PC-3 (cell line): Measurements from ENCODE around the gene STX12.

ENCODE experiments used
- CTCF ChIP-seq: fragments of 300-600 bp; sonication (generic); conservative IDR thresholded peaks from 2 replicates; pipeline ENCODE4 v1.5.1; 2017; ENCODE audit warnings: antibody characterized with exemption, low read depth, mild to moderate bottlenecking, low read length
- EZH2 ChIP-seq: fragments of 300-600 bp; sonication (generic); IDR thresholded peaks from one replicate; pipeline ENCODE4 v1.6.1; 2017; ENCODE audit warnings: antibody characterized with exemption, mild to moderate bottlenecking, low read length; ENCODE audit not compliant: unreplicated experiment

DNA sequence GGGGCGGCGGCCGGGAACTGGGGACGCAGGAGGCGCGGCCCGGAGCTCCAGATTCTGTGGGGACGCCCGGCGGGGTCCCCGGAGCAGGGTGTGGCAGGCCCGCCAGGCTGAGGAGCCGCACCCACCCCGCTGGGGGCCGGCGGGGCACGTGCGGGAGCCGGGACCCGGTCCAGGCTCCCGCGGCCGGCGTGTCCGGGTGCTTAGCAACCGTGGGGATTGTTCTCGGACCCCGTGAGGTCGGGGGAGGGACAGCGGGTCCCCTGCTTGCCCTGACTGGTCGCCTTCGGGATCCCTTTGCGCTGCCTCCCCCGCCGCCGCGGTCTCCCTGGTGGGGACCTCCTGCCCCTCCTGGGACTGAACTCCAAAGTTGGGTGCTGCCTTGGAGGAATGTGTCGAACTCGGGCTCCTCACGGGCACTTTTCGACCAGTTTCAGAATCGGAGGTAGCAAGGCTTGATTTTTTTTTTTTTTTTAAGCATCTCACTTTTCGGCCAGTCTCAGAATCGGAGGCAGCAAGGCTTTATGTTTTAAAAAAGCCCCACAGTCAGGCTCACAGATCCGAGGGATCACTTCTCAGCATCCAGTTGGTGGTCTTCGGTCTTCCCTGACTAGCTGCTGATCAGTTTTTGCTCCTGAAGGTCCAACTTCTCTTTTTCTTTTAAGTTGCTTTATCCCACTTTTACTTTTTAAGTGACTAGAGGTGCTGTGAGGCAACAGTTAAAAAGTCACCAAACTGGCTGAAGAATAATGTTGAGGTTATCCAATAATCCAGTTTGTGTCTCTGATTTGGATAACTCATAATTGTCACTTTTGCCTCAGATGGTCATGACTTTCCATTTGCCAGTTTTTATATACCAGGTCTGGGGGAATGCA is 46.6 kb upstream of the STX12 start:
- TF ChIP-seq EZH2 (no peak), CTCF (no peak)
